ENCODE results near the gene LRRC8E. TPM values are rescaled to one million over a fixed set of nuclear protein-coding genes. Genes with fewer than 3 reads are reported as not detected.

LRRC8E gene
- total RNA-seq, 3 donors from 2014 or later = 1.4 to 15.1 (median 6.6) TPM

DNA sequence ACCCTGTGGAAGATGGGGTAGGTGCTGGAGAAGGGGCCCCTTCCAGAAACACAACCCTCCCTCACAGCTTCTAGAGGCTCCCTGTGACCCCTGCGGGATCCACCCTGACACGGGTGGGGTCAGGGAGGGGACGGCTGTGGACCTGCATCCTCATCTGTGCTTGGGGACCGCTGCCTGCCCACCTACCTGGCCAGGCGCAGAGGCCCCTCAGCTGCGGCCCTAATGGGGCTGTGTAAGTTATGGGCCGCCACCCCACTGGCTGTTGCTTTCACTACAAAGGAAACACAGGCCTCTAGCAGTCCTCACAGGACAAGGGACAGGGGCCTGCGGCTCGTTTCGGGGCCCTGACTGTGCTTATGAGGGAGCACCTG is 44.6 kb downstream of the LRRC8E start:
- Histone ChIP-seq H3K27me3 (no peaks in the 10 kb centered on the region), H3K27ac (no peak overlapping the region), H3K4me3 (no peak overlapping the region), H3K9me3 (no peaks in the 10 kb centered on the region), H3K36me3 (peaks cover 21% of the 10 kb centered on the region), H3K4me1 (peaks cover 2 to 12% of the 10 kb centered on the region in 2 donors)
- DNase-seq (ENCODE audit: low spot score in 2 of 2) = no peak
- intact Hi-C loops (cut with DNase I; ENCODE audit: low total_unique reads) = no loop called here
- TF ChIP-seq POLR2AphosphoS5 (IDR thresholded peaks at IDR 0.05) (no peak), POLR2A (IDR thresholded peaks at IDR 0.05) (no peak), CTCF (IDR thresholded peaks at IDR 0.05) (no peak)

- Histone ChIP-seq H3K27me3 (no peaks in the 10 kb centered on the region), H3K27ac (no peak overlapping the region), H3K4me1 (peaks cover 0 to 8% of the 10 kb centered on the region in 2 donors), H3K9me3 (no peaks in the 10 kb centered on the region), H3K36me3 (peaks cover 21% of the 10 kb centered on the region), H3K4me3 (no peak overlapping the region)
- intact Hi-C loops (cut with DNase I; ENCODE audit: low total_unique reads) = no loop called here
- TF ChIP-seq POLR2AphosphoS5 (IDR thresholded peaks at IDR 0.05) (no peak), CTCF (IDR thresholded peaks at IDR 0.05) (no peak), POLR2A (IDR thresholded peaks at IDR 0.05) (no peak)
- DNase-seq (ENCODE audit: low spot score in 2 of 2) = no peak
Measured at GRCh38 chr19:7933411-7933810, 45.1 kb downstream of the LRRC8E start.

DNA sequence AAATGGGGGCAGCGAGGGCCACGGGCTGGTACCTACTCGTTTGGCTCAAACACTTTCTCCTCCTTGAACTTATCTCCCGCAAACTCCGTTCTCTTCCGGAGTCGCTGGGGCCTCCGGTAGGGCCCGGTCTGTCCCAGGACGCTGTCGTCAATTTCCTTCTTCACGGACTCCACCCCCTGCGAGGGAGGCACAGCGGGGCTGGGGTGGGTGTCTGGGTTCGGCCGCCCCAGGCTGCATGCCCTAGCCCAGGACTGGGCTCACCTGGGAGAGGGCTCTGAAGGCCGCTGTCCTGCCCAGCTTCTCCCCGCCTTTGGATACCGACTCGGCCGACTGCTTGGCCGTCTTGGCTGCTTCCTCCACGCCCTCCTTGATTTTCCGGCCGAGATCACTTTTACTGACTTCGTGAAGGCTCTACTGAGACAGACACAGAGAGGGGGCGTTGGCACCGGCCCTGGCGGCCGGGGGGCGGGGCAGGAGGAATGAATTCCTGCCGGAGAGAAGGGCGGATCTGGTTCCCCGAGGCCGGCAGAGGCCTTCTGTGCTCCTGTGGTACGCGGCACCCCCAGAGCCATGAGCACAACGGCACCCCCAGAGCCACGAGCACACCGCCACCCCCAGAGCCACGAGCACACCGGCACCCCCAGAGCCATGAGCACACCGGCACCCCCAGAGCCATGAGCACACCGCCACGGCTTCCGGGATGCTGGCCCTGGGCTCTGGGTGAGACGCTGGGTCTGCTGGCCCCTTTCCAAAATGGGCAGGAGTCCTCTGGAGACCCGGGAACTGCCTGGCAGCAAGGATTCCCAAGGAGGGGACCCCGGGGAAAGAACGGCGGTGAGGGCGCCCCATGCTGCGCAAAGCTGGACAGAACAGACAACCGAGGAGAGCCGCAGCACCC is 45.8 kb downstream of the LRRC8E start:
- Histone ChIP-seq H3K9me3 (no peaks in the 10 kb centered on the region), H3K4me1 (peaks cover 0 to 8% of the 10 kb centered on the region in 2 donors), H3K27ac (no peak overlapping the region), H3K4me3 (no peak overlapping the region), H3K36me3 (peaks cover 21% of the 10 kb centered on the region), H3K27me3 (no peaks in the 10 kb centered on the region)
- intact Hi-C loops (cut with DNase I; ENCODE audit: low total_unique reads) = no loop called here
- TF ChIP-seq POLR2A (IDR thresholded peaks at IDR 0.05) (no peak), CTCF (IDR thresholded peaks at IDR 0.05) (no peak), POLR2AphosphoS5 (IDR thresholded peaks at IDR 0.05) (no peak)
- no peak for DNase-seq (ENCODE audit: low spot score in 2 of 2)

DNA sequence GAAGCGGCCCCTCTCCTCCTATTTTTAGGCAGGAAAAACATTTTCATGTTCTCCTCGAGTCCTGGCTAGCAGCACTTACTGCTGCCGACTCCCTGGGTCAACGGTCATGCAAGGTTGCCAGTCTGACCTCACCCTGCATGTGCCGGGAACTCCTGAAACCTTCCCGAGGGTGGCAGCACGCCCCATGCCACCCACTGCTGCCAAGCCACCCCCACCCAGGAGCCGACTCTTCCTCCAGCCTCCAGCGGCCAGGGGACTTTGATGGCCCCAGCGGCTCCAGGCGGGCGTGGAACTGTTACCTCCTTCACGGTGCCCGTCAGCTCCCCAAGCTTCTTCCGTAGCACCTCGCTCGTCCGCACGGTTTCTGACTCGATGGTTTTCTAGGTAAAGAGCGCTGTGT is 46.5 kb downstream of the LRRC8E start:
- Histone ChIP-seq H3K9me3 (no peaks in the 10 kb centered on the region), H3K27ac (no peak overlapping the region), H3K27me3 (no peaks in the 10 kb centered on the region), H3K4me1 (peaks cover 0 to under 1% of the 10 kb centered on the region in 2 donors), H3K36me3 (peaks cover 21% of the 10 kb centered on the region), H3K4me3 (no peak overlapping the region)
- DNase-seq (ENCODE audit: low spot score in 2 of 2) = no peak
- intact Hi-C loops (cut with DNase I; ENCODE audit: low total_unique reads) = no loop called here
- TF ChIP-seq CTCF (IDR thresholded peaks at IDR 0.05) (no peak), POLR2A (IDR thresholded peaks at IDR 0.05) (no peak), POLR2AphosphoS5 (IDR thresholded peaks at IDR 0.05) (no peak)

- no peak overlapping the region for H3K27ac ChIP-seq
- H3K4me1 ChIP-seq = peaks cover 0 to 6% of the 10 kb centered on the region in 2 donors
- H3K4me3 ChIP-seq = no peak overlapping the region
- no peaks in the 10 kb centered on the region for H3K27me3 ChIP-seq
- TF ChIP-seq CTCF (IDR thresholded peaks at IDR 0.05) (no peak), POLR2AphosphoS5 (IDR thresholded peaks at IDR 0.05) (no peak), POLR2A (IDR thresholded peaks at IDR 0.05) (no peak)
- intact Hi-C loops (cut with DNase I; ENCODE audit: low total_unique reads) = no loop called here
- no peaks in the 10 kb centered on the region for H3K9me3 ChIP-seq
- no peak for DNase-seq (ENCODE audit: low spot score in 2 of 2)
- H3K36me3 ChIP-seq = no peaks in the 10 kb centered on the region
Measured at GRCh38 chr19:7940841-7941240, 52.5 kb downstream of the LRRC8E start.
